Caco-2 (cell line): ENCODE results near the gene IFNA6. TPM values are rescaled to one million over a fixed set of nuclear protein-coding genes. Genes with fewer than 3 reads are reported as not detected.
"Not testable (repeated sequence)": the region's sequence is repeated elsewhere in the genome, so short reads cannot be mapped to it uniquely, and the experiment has no call there.

Experiments used
- BruUV-seq: library from RNA; stranded (reverse); fragments of 400-500 nt; replicated peaks from 2 replicates; lab custom pipeline; 2021; lab: Mats Ljungman, UMichigan
- CTCF ChIA-PET: fragments of 300-600 bp; sonication (Branson Sonifier 250); formaldehyde crosslinking; loops from one replicate; lab custom pipeline; 2022; ENCODE audit warnings: antibody characterized with exemption; lab: Charles Lee
- POLR2A ChIA-PET: fragments of 300-600 bp; sonication (Branson Sonifier 250); formaldehyde crosslinking; loops from one replicate; lab custom pipeline; 2022; ENCODE audit warnings: antibody characterized with exemption; lab: Charles Lee
- DNase-seq, 2 experiments: peaks; one replicate each; pipeline versions ENCODE4 v3.0.0 to v3.0.0-alpha.2; 2020 to 2022
- H3K27me3 ChIP-seq: replicated peaks from 2 replicates; pipeline ENCODE4 v1.6.0; 2011; ENCODE audit warnings: low read length; ENCODE audit not compliant: control insufficient read depth, insufficient read depth
- H3K36me3 ChIP-seq: 2 replicates; pipeline ENCODE4 v1.5.1; 2011; ENCODE audit warnings: low read length; ENCODE audit not compliant: control insufficient read depth, insufficient read depth
- H3K4me1 ChIP-seq: fragments of 250-450 bp; sonication (Bioruptor Pico); 2 replicates; pipeline ENCODE4 v1.5.1; 2020; ENCODE audit warnings: mild to moderate bottlenecking
- H3K4me3 ChIP-seq: 2 replicates; pipeline ENCODE4 v1.5.1; 2011; ENCODE audit warnings: low read depth, mild to moderate bottlenecking, control low read depth, low read length
- H3K9me3 ChIP-seq: fragments of 250-450 bp; sonication (Bioruptor Pico); 2 replicates; pipeline ENCODE4 v1.5.1; 2020; ENCODE audit warnings: mild to moderate bottlenecking, moderate library complexity
- H3K27ac Mint-ChIP-seq: one replicate; pipeline ENCODE4 v1.8.0; 2022; ENCODE audit warnings: mixed read lengths; ENCODE audit not compliant: unreplicated experiment
- H3K27me3 Mint-ChIP-seq: one replicate; pipeline ENCODE4 v1.8.0; 2022; ENCODE audit warnings: mixed read lengths; ENCODE audit not compliant: insufficient read depth, unreplicated experiment
- H3K36me3 Mint-ChIP-seq: one replicate; pipeline ENCODE4 v1.8.0; 2022; ENCODE audit warnings: mild to moderate bottlenecking, mixed read lengths; ENCODE audit not compliant: insufficient read depth, unreplicated experiment
- H3K4me1 Mint-ChIP-seq: one replicate; pipeline ENCODE4 v1.8.0; 2022; ENCODE audit warnings: low read depth, mixed read lengths; ENCODE audit not compliant: unreplicated experiment
- H3K4me3 Mint-ChIP-seq: one replicate; pipeline ENCODE4 v1.8.0; 2022; ENCODE audit warnings: mild to moderate bottlenecking, moderate library complexity, mixed read lengths; ENCODE audit not compliant: unreplicated experiment
- H3K9me3 Mint-ChIP-seq: one replicate; pipeline ENCODE4 v1.8.0; 2022; ENCODE audit warnings: mixed read lengths; ENCODE audit not compliant: unreplicated experiment
- CTCF ChIP-seq, 2 experiments: fragments of 200-600 bp in 1 of 2; IDR thresholded peaks; 1 replicate in 1 of 2; 2 replicates in 1 of 2; pipeline versions ENCODE4 v1.5.1 to v1.8.0; 2011 to 2022; ENCODE audit warnings: antibody characterized with exemption in 1 of 2, control low read depth in 1 of 2, inconsistent platforms in 1 of 2, low read depth in 1 of 2, low read length in 1 of 2, mild to moderate bottlenecking in 1 of 2, moderate library complexity in 1 of 2; ENCODE audit not compliant: insufficient read depth in 1 of 2, severe bottlenecking in 1 of 2, unreplicated experiment in 1 of 2
- intact Hi-C: fragments of 100-400 bp; cut with micrococcal nuclease; formaldehyde crosslinking; loops from one replicate; pipeline ENCODE4 v1.10.0; 2022; ENCODE audit not compliant: unreplicated experiment
- total RNA-seq: library from RNA; stranded (reverse); gene quantifications from 2 replicates; pipeline ENCODE4 v1.2.3, GENCODE V29; 2022

Gene IFNA6
- total RNA-seq, 1 experiment from 2014 or later: not detected

GRCh38 chr9:21367957-21368356, 17.3 kb upstream of the IFNA6 start, which contains the start of gene IFNA13:
Gene IFNA13 (minus strand): TSS chr9:21368057. CDS start chr9:21368010, 47 bp downstream.
- CTCF ChIA-PET: no interaction called here
- Mint-ChIP-seq H3K4me3 (no peak within 1 kb of the TSS), H3K27ac (no peak within 1 kb of the TSS), H3K9me3 (no peaks in the 10 kb centered on the region), H3K27me3 (peaks cover 3% of the 10 kb centered on the region), H3K4me1 (peaks cover 6% of the 10 kb centered on the region), H3K36me3 (no peaks in the 10 kb centered on the region)
- Histone ChIP-seq H3K36me3 (no peaks in the 10 kb centered on the region), H3K4me1 (no peaks in the 10 kb centered on the region), H3K4me3 (no peak within 1 kb of the TSS), H3K27me3 (no peaks in the 10 kb centered on the region; the same call in 1 of the 2 replicates), H3K9me3 (no peaks in the 10 kb centered on the region)
- BruUV-seq: no TSS peak
- no peak for TF ChIP-seq CTCF (IDR thresholded peaks at IDR 0.05; ENCODE audit: insufficient read depth in 1 of 2, low read depth in 1 of 2, low read length in 1 of 2, severe bottlenecking in 1 of 2, unreplicated experiment in 1 of 2)
- DNase-seq: no peak
- intact Hi-C loops: no loop called here
- POLR2A ChIA-PET: no interaction called here

GRCh38 chr9:21367169-21367568, 16.5 kb upstream of the IFNA6 start:
- CTCF ChIA-PET, intact Hi-C loops: not testable (repeated sequence)

GRCh38 chr9:21362287-21362686, 11.6 kb upstream of the IFNA6 start:
- DNase-seq: no peak
- CTCF ChIA-PET: no interaction called here
- BruUV-seq: no TSS peak
- no peaks in the 10 kb centered on the region for H3K9me3 Mint-ChIP-seq
- Histone ChIP-seq H3K4me1 (no peaks in the 10 kb centered on the region), H3K27me3 (no peaks in the 10 kb centered on the region; the same call in 1 of the 2 replicates), H3K36me3 (no peaks in the 10 kb centered on the region), H3K4me3 (no peak overlapping the region), H3K9me3 (no peaks in the 10 kb centered on the region)
- H3K27me3 Mint-ChIP-seq: peaks cover 4% of the 10 kb centered on the region
- H3K27ac Mint-ChIP-seq: no peak overlapping the region
- no peaks in the 10 kb centered on the region for H3K4me1 Mint-ChIP-seq
- POLR2A ChIA-PET: no interaction called here
- no peak for TF ChIP-seq CTCF (IDR thresholded peaks at IDR 0.05; ENCODE audit: insufficient read depth in 1 of 2, low read depth in 1 of 2, low read length in 1 of 2, severe bottlenecking in 1 of 2, unreplicated experiment in 1 of 2)
- intact Hi-C loops: no loop called here
- H3K4me3 Mint-ChIP-seq: no peak overlapping the region
- no peaks in the 10 kb centered on the region for H3K36me3 Mint-ChIP-seq

More at GRCh38 chr9:21367169-21367568, 16.5 kb upstream of the IFNA6 start:
- H3K27me3 Mint-ChIP-seq, H3K4me1 ChIP-seq, H3K4me3 ChIP-seq, H3K27ac Mint-ChIP-seq, H3K9me3 Mint-ChIP-seq, H3K4me3 Mint-ChIP-seq, H3K4me1 Mint-ChIP-seq, POLR2A ChIA-PET, DNase-seq, H3K27me3 ChIP-seq, H3K36me3 ChIP-seq, BruUV-seq, H3K9me3 ChIP-seq, H3K36me3 Mint-ChIP-seq: not testable (repeated sequence)
